Adrenal gland (tissue), 5 donors: ENCODE measurements around the gene TGFBR1.

Experiments used
- POLR2A ChIP-seq, 2 donors: fragments of 450-650 bp; IDR thresholded peaks; one replicate each; pipeline ENCODE4 v1.6.1; 2017; ENCODE audit warnings: antibody characterized with exemption in 2 of 2, mild to moderate bottlenecking in 2 of 2, moderate library complexity in 1 of 2
- TF ChIP-seq, protein P1 (sequence below), 6 experiments: fragments of 450-650 bp in 4 of 6; fragments of 200-600 bp in 2 of 6; sonication (generic) in 1 of 6; IDR thresholded peaks; 1 replicate in 5 of 6; 2 replicates in 1 of 6; pipeline versions ENCODE4 v1.5.1 to v1.8.0; 2016 to 2021; ENCODE audit warnings: antibody characterized with exemption in 6 of 6, mild to moderate bottlenecking in 2 of 6, moderate library complexity in 1 of 6
- donor health status: DM: no; HTN: no; CAD: no.

DNA sequence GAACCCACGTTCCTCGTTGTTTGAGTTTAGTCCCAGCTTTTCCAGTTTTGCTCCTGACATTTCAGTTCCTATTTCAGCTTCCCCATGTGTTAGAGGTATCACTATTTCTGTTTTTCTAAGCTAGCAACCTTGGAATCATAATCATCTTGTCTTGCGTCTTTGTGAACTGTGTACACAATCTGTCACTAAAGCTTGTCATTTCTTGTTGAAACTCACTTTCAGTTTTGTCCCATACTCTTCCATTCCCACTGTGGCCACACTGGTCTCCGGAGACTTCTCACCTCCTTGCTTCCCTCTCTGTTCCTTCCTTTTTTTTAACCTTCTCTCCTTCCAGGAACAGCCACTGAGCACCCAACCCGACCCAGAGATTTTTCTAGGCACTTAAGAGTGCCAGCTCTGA, 36.9 kb downstream of the TGFBR1 start:
- TF ChIP-seq POLR2A (IDR thresholded peaks at IDR 0.05) = no peak
- TF ChIP-seq, protein P1, sequence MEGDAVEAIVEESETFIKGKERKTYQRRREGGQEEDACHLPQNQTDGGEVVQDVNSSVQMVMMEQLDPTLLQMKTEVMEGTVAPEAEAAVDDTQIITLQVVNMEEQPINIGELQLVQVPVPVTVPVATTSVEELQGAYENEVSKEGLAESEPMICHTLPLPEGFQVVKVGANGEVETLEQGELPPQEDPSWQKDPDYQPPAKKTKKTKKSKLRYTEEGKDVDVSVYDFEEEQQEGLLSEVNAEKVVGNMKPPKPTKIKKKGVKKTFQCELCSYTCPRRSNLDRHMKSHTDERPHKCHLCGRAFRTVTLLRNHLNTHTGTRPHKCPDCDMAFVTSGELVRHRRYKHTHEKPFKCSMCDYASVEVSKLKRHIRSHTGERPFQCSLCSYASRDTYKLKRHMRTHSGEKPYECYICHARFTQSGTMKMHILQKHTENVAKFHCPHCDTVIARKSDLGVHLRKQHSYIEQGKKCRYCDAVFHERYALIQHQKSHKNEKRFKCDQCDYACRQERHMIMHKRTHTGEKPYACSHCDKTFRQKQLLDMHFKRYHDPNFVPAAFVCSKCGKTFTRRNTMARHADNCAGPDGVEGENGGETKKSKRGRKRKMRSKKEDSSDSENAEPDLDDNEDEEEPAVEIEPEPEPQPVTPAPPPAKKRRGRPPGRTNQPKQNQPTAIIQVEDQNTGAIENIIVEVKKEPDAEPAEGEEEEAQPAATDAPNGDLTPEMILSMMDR (IDR thresholded peaks at IDR 0.05) = no peak
